ENCODE results near the gene SORL1-AS1.

The SORL1-AS1 gene

DNA sequence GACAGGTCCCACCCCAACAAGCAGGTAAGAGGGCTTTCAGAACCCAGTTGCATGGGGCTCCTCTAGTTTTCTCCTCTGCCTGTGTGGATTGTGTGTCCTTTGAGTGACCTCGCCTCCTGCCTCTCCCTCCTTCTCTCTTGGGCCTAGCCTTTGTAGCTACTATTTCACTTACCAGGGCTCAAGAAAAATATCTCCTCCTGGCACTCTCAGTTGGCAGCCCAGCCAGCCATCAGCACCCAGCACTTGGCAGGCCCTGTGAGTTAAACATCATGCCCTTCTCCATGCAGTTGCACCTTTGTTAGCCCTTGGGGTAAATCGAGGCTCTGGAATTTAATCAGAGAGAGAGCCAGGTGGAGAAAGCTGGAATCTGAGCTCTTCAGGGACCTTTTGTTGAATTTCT, 35.4 kb upstream of the SORL1-AS1 start:
- Histone ChIP-seq H3K9me3 (no peaks in the 10 kb centered on the region), H3K4me1 (no peaks in the 10 kb centered on the region), H3K36me3 (no peaks in the 10 kb centered on the region), H3K4me3 (no peak overlapping the region), H3K27me3 (no peaks in the 10 kb centered on the region), H3K27ac (no peak overlapping the region)
- intact Hi-C loops (cut with DNase I; ENCODE audit: low total_unique reads): no loop called here
- no peak for TF ChIP-seq CTCF (IDR thresholded peaks at IDR 0.05 in 4 of 5, conservative IDR thresholded peaks at IDR 0.05 in 1 of 5)
- TF ChIP-seq POLR2A (IDR thresholded peaks at IDR 0.05): no peak
- no peak for DNase-seq
- in situ Hi-C loops (cut with MboI; ENCODE audit: low sequenced_read_pairs in 4 of 4): no loop called here
- no peak for ATAC-seq

- no peak overlapping the region for H3K27ac ChIP-seq
- no peaks in the 10 kb centered on the region for H3K27me3 ChIP-seq
- TF ChIP-seq POLR2A (IDR thresholded peaks at IDR 0.05) (no peak), CTCF (IDR thresholded peaks at IDR 0.05 in 4 of 5, conservative IDR thresholded peaks at IDR 0.05 in 1 of 5) (no peak)
- DNase-seq (no peak), ATAC-seq (no peak)
- H3K9me3 ChIP-seq: no peaks in the 10 kb centered on the region
- no peaks in the 10 kb centered on the region for H3K36me3 ChIP-seq
- in situ Hi-C loops (cut with MboI; ENCODE audit: low sequenced_read_pairs in 4 of 4) (no loop called here), intact Hi-C loops (cut with DNase I; ENCODE audit: low total_unique reads) (no loop called here)
- H3K4me3 ChIP-seq: no peak overlapping the region
- no peaks in the 10 kb centered on the region for H3K4me1 ChIP-seq
Measured at GRCh38 chr11:121487191-121487590, 34.4 kb upstream of the SORL1-AS1 start.

DNA sequence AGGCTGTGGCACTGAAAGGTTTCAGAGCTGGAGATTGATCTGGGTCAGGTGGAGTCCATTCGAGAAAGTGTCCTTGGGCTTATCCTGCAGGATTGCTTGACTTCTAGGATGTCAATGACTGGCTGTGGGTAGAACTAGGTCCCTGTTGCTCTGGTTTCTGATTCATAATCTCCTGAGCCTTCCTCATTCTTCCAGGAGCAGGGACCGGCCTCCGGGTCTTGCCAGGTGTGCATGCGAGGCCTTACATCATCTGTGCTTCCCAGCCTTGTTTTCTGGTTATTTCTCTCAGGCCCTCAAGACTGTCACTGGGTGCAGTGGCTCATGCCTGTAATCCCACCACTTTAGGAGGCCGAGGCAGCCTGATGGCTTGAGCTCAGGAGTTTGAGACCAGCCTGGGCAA, 33.3 kb upstream of the SORL1-AS1 start:
- Histone ChIP-seq H3K9me3 (no peaks in the 10 kb centered on the region), H3K36me3 (no peaks in the 10 kb centered on the region), H3K27ac (no peak overlapping the region), H3K4me1 (no peaks in the 10 kb centered on the region), H3K27me3 (no peaks in the 10 kb centered on the region), H3K4me3 (no peak overlapping the region)
- in situ Hi-C loops (cut with MboI; ENCODE audit: low sequenced_read_pairs in 4 of 4) (no loop called here), intact Hi-C loops (cut with DNase I; ENCODE audit: low total_unique reads) (no loop called here)
- TF ChIP-seq POLR2A (IDR thresholded peaks at IDR 0.05) (no peak), CTCF (IDR thresholded peaks at IDR 0.05 in 4 of 5, conservative IDR thresholded peaks at IDR 0.05 in 1 of 5) (no peak)
- ATAC-seq: no peak
- DNase-seq: no peak

DNA sequence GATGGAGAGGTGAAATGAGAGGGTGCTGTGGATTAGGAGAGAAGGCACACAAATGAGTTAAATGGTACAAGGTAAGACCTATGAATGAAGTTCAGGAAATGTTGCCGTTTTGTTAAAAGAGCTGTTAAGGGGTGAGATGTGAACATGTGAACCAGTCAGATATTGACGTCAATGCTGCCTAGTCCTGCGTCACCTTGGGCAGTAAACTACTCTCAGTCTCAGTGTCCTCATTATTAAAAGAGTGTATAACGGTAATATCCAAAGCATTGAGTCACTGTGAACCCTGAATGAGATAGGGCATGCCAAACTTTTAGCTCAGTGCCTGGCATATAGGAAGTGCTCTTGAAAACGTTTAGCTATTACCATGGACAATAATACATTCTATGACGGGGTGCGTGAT, 32.4 kb upstream of the SORL1-AS1 start:
- in situ Hi-C loops (cut with MboI; ENCODE audit: low sequenced_read_pairs in 4 of 4) (no loop called here), intact Hi-C loops (cut with DNase I; ENCODE audit: low total_unique reads) (no loop called here)
- TF ChIP-seq POLR2A (IDR thresholded peaks at IDR 0.05) (no peak), CTCF (IDR thresholded peaks at IDR 0.05 in 4 of 5, conservative IDR thresholded peaks at IDR 0.05 in 1 of 5) (no peak)
- DNase-seq (no peak), ATAC-seq (no peak)
- no peaks in the 10 kb centered on the region for H3K36me3 ChIP-seq
- no peaks in the 10 kb centered on the region for H3K9me3 ChIP-seq
- no peak overlapping the region for H3K27ac ChIP-seq
- H3K27me3 ChIP-seq: no peaks in the 10 kb centered on the region
- no peaks in the 10 kb centered on the region for H3K4me1 ChIP-seq
- H3K4me3 ChIP-seq: no peak overlapping the region

- TF ChIP-seq POLR2A (IDR thresholded peaks at IDR 0.05) (no peak), CTCF (IDR thresholded peaks at IDR 0.05 in 4 of 5, conservative IDR thresholded peaks at IDR 0.05 in 1 of 5) (no peak)
- H3K27me3 ChIP-seq: no peaks in the 10 kb centered on the region
- intact Hi-C loops (cut with DNase I; ENCODE audit: low total_unique reads) (no loop called here), in situ Hi-C loops (cut with MboI; ENCODE audit: low sequenced_read_pairs in 4 of 4) (no loop called here)
- DNase-seq: no peak
- no peak overlapping the region for H3K27ac ChIP-seq
- no peak overlapping the region for H3K4me3 ChIP-seq
- no peak for ATAC-seq
- H3K36me3 ChIP-seq: no peaks in the 10 kb centered on the region
- H3K9me3 ChIP-seq: no peaks in the 10 kb centered on the region
- H3K4me1 ChIP-seq: no peaks in the 10 kb centered on the region
Measured at GRCh38 chr11:121483805-121484480, 31.2 kb upstream of the SORL1-AS1 start.

Data from gastrocnemius medialis (tissue), 4 donors.